Stomach (tissue), 4 donors: Measurements from ENCODE around the gene PFKFB3.

ENCODE experiments used
- EP300 ChIP-seq: sonication (generic); formaldehyde crosslinking; IDR thresholded peaks from one replicate; pipeline ENCODE4 v1.6.1; 2017; ENCODE audit warnings: antibody characterized with exemption
- POLR2AphosphoS5 ChIP-seq, 3 donors: sonication (generic); formaldehyde crosslinking; IDR thresholded peaks; one replicate each; pipeline ENCODE4 v1.6.1; 2016; ENCODE audit warnings: antibody characterized with exemption in 3 of 3
- TF ChIP-seq, protein P1 (sequence below), 7 experiments: fragments of 450-650 bp in 4 of 7; fragments of 200-600 bp in 3 of 7; sonication (generic) in 3 of 7; IDR thresholded peaks; one replicate each; pipeline ENCODE4 v1.5.1; 2016 to 2019; ENCODE audit warnings: antibody characterized with exemption in 7 of 7, control low read depth in 2 of 7, mild to moderate bottlenecking in 1 of 7

DNA sequence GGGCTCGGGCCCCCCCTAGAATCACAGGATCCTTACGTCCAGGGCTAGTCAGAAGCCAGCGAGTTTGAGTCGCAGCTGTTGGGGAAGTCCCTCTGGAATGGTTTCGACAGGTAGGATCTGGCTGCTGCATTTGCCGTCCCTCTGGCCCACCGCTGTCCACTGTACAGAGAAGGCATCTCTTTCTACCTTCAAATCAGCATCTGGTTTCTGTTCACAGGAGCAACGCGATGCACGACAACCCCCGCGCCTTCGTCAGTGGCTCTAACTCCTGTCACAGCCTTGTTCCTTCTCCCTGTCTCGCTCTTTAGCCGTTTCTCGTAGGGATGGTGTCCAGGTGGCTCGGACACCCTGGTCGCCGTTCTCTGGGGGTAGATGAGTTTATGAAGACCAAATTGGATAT, 11.2 kb upstream of the PFKFB3 start:
- TF ChIP-seq, protein P1, sequence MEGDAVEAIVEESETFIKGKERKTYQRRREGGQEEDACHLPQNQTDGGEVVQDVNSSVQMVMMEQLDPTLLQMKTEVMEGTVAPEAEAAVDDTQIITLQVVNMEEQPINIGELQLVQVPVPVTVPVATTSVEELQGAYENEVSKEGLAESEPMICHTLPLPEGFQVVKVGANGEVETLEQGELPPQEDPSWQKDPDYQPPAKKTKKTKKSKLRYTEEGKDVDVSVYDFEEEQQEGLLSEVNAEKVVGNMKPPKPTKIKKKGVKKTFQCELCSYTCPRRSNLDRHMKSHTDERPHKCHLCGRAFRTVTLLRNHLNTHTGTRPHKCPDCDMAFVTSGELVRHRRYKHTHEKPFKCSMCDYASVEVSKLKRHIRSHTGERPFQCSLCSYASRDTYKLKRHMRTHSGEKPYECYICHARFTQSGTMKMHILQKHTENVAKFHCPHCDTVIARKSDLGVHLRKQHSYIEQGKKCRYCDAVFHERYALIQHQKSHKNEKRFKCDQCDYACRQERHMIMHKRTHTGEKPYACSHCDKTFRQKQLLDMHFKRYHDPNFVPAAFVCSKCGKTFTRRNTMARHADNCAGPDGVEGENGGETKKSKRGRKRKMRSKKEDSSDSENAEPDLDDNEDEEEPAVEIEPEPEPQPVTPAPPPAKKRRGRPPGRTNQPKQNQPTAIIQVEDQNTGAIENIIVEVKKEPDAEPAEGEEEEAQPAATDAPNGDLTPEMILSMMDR (IDR thresholded peaks at IDR 0.05), result no peak
- TF ChIP-seq EP300 (no peak), POLR2AphosphoS5 (IDR thresholded peaks at IDR 0.05) (no peak)
